ENCODE results near the gene GRK5.

GRCh38 chr10:119316002-119316358 lies 108.6 kb downstream of the GRK5 start:
- no peak for TF ChIP-seq CTCF (IDR thresholded peaks at IDR 0.05)
- no peak for TF ChIP-seq POLR2A (IDR thresholded peaks at IDR 0.05)
